GM18867 (cell line): ENCODE data around the gene PSMD1.
"Not testable (repeated sequence)": the region's sequence is repeated elsewhere in the genome, so short reads cannot be mapped to it uniquely, and the experiment has no call there.

Experiments
- ATAC-seq: cut with Tn5 transposase; IDR thresholded peaks from one replicate; pipeline ENCODE4 v1.9.1; 2021; ENCODE audit warnings: mild to moderate bottlenecking, moderate library complexity; ENCODE audit not compliant: unreplicated experiment

The PSMD1 gene

GRCh38 chr2:231140808-231141207 is 84.1 kb downstream of the PSMD1 start:
- ATAC-seq: not testable (repeated sequence)

- no peak for ATAC-seq
These were observed 88.2 kb downstream of the PSMD1 start for GRCh38 chr2:231144896-231145295.

- ATAC-seq: no peak
These were observed 90.0 kb downstream of the PSMD1 start for GRCh38 chr2:231146665-231147064.

GRCh38 chr2:231152800-231153557 is 96.3 kb downstream of the PSMD1 start:
- no peak for ATAC-seq

GRCh38 chr2:231159306-231159705 is 102.6 kb downstream of the PSMD1 start:
- ATAC-seq: no peak

- ATAC-seq: no peak
These were observed 104.0 kb downstream of the PSMD1 start for GRCh38 chr2:231160701-231161100.

GRCh38 chr2:231161252-231161839 is 104.7 kb downstream of the PSMD1 start:
- ATAC-seq: no peak

GRCh38 chr2:231161877-231162329 is 105.2 kb downstream of the PSMD1 start:
- ATAC-seq: no peak

- no peak for ATAC-seq
These were observed 106.3 kb downstream of the PSMD1 start for GRCh38 chr2:231163011-231163410.

GRCh38 chr2:231163414-231164095 is 106.9 kb downstream of the PSMD1 start:
- ATAC-seq: no peak

- ATAC-seq: no peak
These were observed 111.2 kb downstream of the PSMD1 start for GRCh38 chr2:231167745-231168459.

GRCh38 chr2:231168460-231169139 is 111.9 kb downstream of the PSMD1 start:
- ATAC-seq: no peak

- no peak for ATAC-seq
These were observed 112.8 kb downstream of the PSMD1 start for GRCh38 chr2:231169488-231169887.

- no peak for ATAC-seq
These were observed 113.4 kb downstream of the PSMD1 start for GRCh38 chr2:231170055-231170454.

- no peak for ATAC-seq
These were observed 115.4 kb downstream of the PSMD1 start for GRCh38 chr2:231172025-231172424.

- ATAC-seq: no peak
These were observed 117.6 kb downstream of the PSMD1 start for GRCh38 chr2:231174211-231174651.

GRCh38 chr2:231176066-231176465 is 119.4 kb downstream of the PSMD1 start:
- ATAC-seq: no peak

GRCh38 chr2:231177156-231178025 is 120.7 kb downstream of the PSMD1 start:
- ATAC-seq: no peak

- not testable (repeated sequence) for ATAC-seq
These were observed 122.1 kb downstream of the PSMD1 start for GRCh38 chr2:231178805-231179204.
